Stimulated activated CD8-positive, alpha-beta memory T cell treated with anti-CD3 and anti-CD28 coated beads, Interleukin-7, amount 100 ng/mL, for 48 hours (primary cell): Measurements from ENCODE around the gene KLHL42.
"Not testable (repeated sequence)": the region's sequence is repeated elsewhere in the genome, so short reads cannot be mapped to it uniquely, and the experiment has no call there.

Source experiments
- DNase-seq, 2 donors: peaks; one replicate each; pipeline ENCODE4 v3.0.0-alpha.2; 2020; ENCODE audit warnings: low read depth in 1 of 2; ENCODE audit errors: extremely low read depth in 1 of 2

KLHL42 gene

GRCh38 chr12:27814411-27814810 is 34.4 kb downstream of the KLHL42 start:
- no peak for DNase-seq

DNA sequence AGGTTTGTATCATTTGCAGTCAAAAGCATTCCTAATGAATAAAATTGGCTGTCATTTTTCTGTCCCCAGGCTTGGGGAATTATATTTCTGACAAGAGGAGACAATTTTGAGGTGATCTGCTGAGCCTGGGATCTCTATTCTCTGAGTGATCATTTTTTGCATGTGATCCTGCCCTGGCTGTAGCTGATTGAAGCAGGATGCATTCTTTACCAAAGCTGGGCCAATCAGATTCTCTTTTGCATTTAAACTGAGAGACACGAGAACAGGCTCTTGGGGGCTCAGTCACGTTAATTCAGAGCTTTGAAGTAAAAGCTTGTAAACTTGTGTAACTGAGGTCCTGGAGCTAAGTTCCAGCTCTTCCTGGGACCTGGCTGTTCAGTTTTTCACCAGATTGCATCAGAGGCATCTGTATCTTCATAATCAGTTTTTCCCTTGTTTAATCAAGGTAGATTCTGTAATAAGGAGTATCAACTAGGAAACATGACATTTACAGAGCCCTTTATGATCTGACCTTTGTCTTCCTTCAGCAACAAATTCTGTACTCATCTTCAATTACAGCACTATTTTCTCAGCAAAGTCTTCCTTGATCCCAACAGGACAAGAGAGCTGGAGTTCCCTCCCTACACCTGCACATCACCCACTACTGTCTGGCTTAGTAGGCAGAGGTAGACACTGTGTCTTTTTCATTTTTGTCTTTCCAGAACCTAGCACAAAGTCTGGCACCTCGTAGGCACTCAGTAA is 35.0 kb downstream of the KLHL42 start:
- DNase-seq: no peak

- DNase-seq: no peak
Measured at GRCh38 chr12:27817766-27818165, 37.7 kb downstream of the KLHL42 start.

GRCh38 chr12:27818401-27818918 is 38.4 kb downstream of the KLHL42 start:
- no peak for DNase-seq

- DNase-seq: no peak
Measured at GRCh38 chr12:27820564-27820963, 40.5 kb downstream of the KLHL42 start.

DNA sequence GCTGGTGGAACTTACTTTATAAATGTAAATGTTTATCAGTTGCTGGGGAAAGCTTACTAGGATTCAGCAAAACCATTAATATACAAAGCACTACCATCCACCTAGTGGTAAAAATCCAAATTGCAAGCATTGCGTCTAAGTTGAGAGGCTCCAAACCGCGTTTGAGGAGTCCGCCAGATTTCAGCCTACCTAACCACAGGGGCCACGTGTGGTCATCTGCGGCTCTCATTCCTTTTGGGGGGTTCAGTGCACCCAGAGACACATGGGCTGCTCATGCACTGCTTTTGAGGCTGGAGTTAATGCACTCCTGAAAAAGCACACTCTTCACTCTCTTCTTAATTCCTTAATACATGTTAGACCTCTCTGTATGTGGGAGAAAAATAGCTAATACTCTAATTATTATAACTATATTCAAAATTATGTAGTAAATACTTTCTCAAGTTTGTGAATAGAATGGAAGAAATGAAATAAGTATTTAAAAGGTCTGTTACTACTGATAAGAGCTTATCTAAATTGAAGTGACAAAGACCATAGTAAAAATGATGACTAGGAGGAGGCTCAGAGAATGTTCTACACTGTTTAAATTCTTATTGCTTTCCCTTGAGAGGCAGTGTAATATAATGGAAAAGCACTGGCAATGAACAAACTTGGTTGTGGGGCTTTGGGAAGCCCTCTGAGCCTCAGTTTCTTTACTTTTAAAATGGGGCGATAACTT is 41.4 kb downstream of the KLHL42 start:
- no peak for DNase-seq

GRCh38 chr12:27822076-27822712 is 42.2 kb downstream of the KLHL42 start:
- peak; percentile 39 to 75 for DNase-seq

- no peak for DNase-seq
Measured at GRCh38 chr12:27823038-27823437, 43.0 kb downstream of the KLHL42 start.

DNA sequence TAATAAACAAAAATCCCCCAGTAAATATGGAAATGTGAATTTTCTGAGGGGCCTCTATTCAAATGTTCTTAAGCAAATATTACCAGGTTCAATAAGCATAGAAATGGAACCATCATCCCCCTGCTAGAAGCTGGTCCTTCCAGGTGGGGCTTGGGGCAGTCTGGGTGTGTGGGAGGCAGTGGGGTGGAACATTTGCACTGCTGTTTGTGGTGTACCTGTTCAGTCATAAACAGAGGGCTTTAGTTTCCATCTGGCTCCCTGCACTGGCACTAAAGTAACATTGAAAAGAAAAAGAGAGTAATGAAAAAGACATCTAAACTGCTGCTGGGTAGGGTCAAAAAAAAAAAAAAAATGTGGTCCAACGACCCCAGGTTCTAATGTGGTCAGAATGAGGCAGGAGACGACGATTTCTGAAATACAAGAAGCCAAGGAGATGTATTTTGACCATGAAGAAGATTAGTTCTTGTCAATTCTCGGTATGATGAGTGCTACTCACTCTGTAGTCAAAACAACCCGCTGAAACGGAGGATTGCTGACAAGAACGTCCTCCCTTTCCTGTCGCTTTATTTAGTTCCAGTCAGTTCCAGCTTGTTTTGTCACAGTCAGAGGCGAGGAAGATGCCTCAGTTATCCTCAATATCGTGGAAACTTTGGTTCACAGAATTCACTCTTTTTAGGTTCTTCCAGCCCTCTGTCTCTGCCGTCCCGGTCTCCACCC is 44.3 kb downstream of the KLHL42 start:
- no peak for DNase-seq

GRCh38 chr12:27826076-27826475 is 46.0 kb downstream of the KLHL42 start:
- DNase-seq: no peak

- no peak for DNase-seq
Measured at GRCh38 chr12:27828196-27828595, 48.2 kb downstream of the KLHL42 start.

DNA sequence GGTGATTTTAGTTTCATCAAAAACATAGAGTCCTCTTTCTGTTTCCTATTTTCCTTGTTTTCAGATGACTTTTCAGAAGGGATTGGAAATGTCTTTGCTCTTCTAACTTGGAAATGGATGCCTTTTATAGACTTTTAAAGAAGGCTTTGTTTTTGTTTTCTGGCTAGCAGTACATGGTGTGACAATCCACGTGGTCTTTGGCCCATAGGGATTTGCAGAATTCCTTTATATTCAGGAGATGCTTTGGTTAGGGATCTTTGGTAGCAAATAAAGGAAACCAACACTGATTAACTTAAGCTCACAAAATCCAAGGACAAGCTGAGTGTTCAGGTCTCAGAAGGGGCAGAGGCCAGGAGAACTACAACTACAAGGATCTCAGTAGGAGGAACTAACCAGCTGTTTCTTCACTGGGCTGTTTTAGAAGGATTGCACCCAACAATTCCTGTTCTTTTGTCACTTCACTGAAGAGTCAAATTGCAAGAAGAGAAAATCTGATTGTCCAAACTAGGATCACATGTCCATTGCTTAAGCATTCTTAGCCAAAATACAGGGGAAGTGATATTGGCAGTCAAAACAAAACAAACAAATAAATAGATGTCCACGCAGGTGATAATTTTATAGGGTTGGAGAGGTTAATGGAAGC is 58.6 kb downstream of the KLHL42 start:
- DNase-seq: no peak

DNA sequence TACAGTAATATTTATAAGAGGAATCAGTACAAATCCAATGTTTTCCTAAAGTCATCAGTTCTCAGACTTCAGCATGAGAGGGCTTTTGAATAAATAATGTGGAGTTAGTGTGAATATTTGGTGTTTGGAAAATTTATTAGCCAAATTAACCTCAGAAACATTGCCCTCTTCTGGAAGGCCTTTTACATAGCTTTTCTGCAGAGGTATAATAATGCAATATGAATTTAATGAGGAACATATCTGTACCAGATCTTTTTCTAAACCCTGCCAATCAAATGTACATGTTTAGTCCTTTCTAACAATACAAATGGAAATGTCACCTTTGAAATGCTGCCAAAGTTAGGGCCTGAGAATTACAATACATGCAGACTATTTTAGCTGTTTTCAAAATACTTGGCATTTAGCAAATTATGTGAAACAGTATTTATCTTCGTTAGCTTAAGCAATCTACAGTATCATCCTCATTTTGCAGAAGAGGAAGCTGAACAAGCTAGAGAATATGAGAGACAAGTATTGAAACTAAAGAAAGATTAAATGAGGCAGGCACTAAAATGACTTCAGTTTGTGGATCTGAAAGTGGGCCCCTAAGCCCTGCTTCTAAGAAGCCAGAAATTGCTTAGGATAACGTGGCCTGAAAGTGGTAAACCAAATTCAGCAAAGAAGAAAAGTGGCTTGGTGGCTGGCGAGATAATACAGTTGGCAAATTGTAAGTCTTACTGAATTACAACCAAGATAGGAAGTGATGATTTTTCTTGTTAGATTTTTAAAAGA is 60.4 kb downstream of the KLHL42 start:
- no peak for DNase-seq

GRCh38 chr12:27841392-27841882 is 61.4 kb downstream of the KLHL42 start:
- DNase-seq: no peak

- no peak for DNase-seq
Measured at GRCh38 chr12:27843714-27844245, 63.7 kb downstream of the KLHL42 start.

- no peak for DNase-seq
Measured at GRCh38 chr12:27844366-27845090, 64.5 kb downstream of the KLHL42 start.

- DNase-seq: no peak
Measured at GRCh38 chr12:27845187-27845586, 65.2 kb downstream of the KLHL42 start.

GRCh38 chr12:27845706-27846105 is 65.7 kb downstream of the KLHL42 start:
- DNase-seq: not testable (repeated sequence)

GRCh38 chr12:27847293-27847692 is 67.3 kb downstream of the KLHL42 start:
- DNase-seq: not testable (repeated sequence)
